AG09309 (cell line): Measurements from ENCODE around the gene SMKR1.
A peak's percentile ranks its signal among the peaks of the same experiment; 100 is the strongest.

Experiments
- DNase-seq: peaks from one replicate; pipeline ENCODE4 v3.0.0-alpha.2; 2010; ENCODE audit warnings: low read depth
- H3K4me3 ChIP-seq: 2 replicates; pipeline ENCODE4 v1.5.1; 2011; ENCODE audit warnings: mild to moderate bottlenecking, low read depth, low read length, moderate library complexity; ENCODE audit not compliant: control insufficient read depth
- TF ChIP-seq, protein P1 (sequence below): IDR thresholded peaks from 2 replicates; pipeline ENCODE4 v1.5.1; 2011; ENCODE audit warnings: mild to moderate bottlenecking, low read depth, low read length, inconsistent platforms; ENCODE audit not compliant: insufficient read depth, control insufficient read depth; ENCODE audit errors: missing control alignments

Gene SMKR1

GRCh38 chr7:129482781-129483180 lies 19.6 kb upstream of the SMKR1 start:
- no peak overlapping the region for H3K4me3 ChIP-seq
- TF ChIP-seq, protein P1, sequence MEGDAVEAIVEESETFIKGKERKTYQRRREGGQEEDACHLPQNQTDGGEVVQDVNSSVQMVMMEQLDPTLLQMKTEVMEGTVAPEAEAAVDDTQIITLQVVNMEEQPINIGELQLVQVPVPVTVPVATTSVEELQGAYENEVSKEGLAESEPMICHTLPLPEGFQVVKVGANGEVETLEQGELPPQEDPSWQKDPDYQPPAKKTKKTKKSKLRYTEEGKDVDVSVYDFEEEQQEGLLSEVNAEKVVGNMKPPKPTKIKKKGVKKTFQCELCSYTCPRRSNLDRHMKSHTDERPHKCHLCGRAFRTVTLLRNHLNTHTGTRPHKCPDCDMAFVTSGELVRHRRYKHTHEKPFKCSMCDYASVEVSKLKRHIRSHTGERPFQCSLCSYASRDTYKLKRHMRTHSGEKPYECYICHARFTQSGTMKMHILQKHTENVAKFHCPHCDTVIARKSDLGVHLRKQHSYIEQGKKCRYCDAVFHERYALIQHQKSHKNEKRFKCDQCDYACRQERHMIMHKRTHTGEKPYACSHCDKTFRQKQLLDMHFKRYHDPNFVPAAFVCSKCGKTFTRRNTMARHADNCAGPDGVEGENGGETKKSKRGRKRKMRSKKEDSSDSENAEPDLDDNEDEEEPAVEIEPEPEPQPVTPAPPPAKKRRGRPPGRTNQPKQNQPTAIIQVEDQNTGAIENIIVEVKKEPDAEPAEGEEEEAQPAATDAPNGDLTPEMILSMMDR, result no peak
- DNase-seq, result no peak

GRCh38 chr7:129489491-129489890 lies 12.8 kb upstream of the SMKR1 start:
- TF ChIP-seq, protein P1, result no peak
- peak; percentile 84 for DNase-seq

DNA sequence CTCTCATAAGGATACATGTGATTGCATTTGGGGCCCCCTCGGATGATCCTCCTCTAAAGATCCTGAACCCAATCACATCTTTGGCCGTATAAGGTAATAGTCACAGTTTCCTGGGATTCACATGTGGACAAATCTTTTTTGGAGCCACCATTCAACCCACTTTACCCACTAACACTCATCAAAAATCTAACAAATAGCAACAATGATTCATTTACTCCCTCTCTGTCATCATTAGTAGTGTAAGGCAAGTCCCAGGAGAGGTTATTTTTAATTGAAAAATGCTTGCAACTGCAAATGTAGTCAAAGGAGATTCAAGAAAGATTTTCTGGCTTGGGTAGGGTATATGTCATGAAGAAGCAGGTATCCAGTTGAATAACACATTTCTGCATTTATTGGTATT lies 9.9 kb upstream of the SMKR1 start:
- TF ChIP-seq, protein P1, result no peak

More at GRCh38 chr7:129489491-129489890, 12.8 kb upstream of the SMKR1 start:
- no peak overlapping the region for H3K4me3 ChIP-seq

GRCh38 chr7:129493555-129493954 lies 8.8 kb upstream of the SMKR1 start:
- TF ChIP-seq, protein P1, result peak; percentile 38
- no peak overlapping the region for H3K4me3 ChIP-seq
- no peak for DNase-seq

More for the DNA sequence above, 9.9 kb upstream of the SMKR1 start:
- no peak for DNase-seq
- no peak overlapping the region for H3K4me3 ChIP-seq

GRCh38 chr7:129494041-129494440 lies 8.3 kb upstream of the SMKR1 start:
- TF ChIP-seq, protein P1, result no peak
- H3K4me3 ChIP-seq, result no peak overlapping the region
- peak; percentile 68 for DNase-seq

DNA sequence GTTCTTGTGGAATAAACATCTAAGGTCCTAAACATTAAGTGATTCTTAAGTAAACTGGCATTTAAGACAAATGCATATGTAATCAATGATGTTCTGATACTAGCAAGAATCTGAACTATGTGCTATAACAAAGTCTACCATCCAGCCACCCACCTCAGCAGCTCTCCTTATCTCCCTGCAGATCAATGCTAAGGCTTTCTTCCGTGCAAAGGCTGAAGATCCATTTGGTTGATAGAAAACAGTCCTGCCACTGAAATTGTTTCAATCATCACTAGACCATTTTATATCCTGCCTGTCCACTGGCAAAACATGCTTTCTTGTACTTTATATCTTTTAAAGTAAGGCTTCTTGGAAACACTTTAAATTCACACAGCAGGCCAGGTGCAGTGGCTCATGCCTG lies 6.3 kb upstream of the SMKR1 start:
- TF ChIP-seq, protein P1, result no peak
- H3K4me3 ChIP-seq, result no peak overlapping the region
- no peak for DNase-seq

DNA sequence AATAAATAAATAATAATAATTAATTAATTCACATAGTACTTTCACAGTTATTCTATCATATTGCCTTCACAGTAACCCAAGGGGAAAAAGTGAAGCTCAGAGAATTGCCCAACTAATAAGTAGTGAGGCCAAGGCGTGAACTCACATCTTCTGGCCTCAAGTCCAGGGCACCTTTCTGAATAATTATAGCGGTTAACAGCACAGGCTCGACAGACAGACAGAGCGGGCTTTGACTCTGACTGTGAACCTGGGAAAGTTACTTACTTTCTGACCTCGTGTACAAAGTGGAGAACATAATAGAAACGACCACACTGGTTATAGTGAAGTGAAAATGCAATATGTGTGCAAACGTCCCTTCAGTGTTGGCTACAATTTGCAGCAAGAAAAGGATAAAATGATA lies 5.7 kb upstream of the SMKR1 start:
- no peak overlapping the region for H3K4me3 ChIP-seq
- DNase-seq, result no peak
- TF ChIP-seq, protein P1, result no peak
